IMR-90 (cell line): ENCODE results near the gene SRP9. TPM values are rescaled to one million over a fixed set of nuclear protein-coding genes. Genes with fewer than 3 reads are reported as not detected.
A peak's percentile ranks its signal among the peaks of the same experiment; 100 is the strongest.

ENCODE experiments used
- ATAC-seq: fragments of 200-7000 bp; cut with Tn5 transposase; 2 replicates; pipeline ENCODE4 v1.9.1; 2020; ENCODE audit warnings: low read depth, mild to moderate bottlenecking, moderate library complexity
- BruUV-seq: library from RNA; stranded (reverse); fragments of 400-500 nt; replicated peaks from 2 replicates; lab custom pipeline; 2021; lab: Mats Ljungman, UMichigan
- CTCF ChIA-PET: fragments of 300-600 bp; formaldehyde crosslinking; extraction: SDS; loops from one replicate; lab custom pipeline; 2021; ENCODE audit warnings: antibody characterized with exemption; lab: Yijun Ruan, JAX
- POLR2A ChIA-PET: fragments of 300-600 bp; sonication (Branson Sonifier 250); formaldehyde crosslinking; loops from one replicate; lab custom pipeline; 2022; ENCODE audit warnings: antibody characterized with exemption; ENCODE audit not compliant: unreplicated experiment; lab: Charles Lee
- DNase-seq: peaks from one replicate; pipeline ENCODE4 v3.0.0; 2013
- H2AFZ ChIP-seq: replicated peaks from 2 replicates; pipeline ENCODE3; 2013; ENCODE audit warnings: low read length, mild to moderate bottlenecking; ENCODE audit not compliant: poor library complexity
- H2AK5ac ChIP-seq: 2 replicates; pipeline ENCODE4 v1.6.1; 2013; ENCODE audit warnings: low read depth, low read length, inconsistent platforms
- H2AK9ac ChIP-seq: replicated peaks from 2 replicates; pipeline ENCODE3; 2013; ENCODE audit warnings: mild to moderate bottlenecking, low read depth, low read length, moderate library complexity; ENCODE audit not compliant: poor library complexity
- H2BK120ac ChIP-seq: 2 replicates; pipeline ENCODE4 v1.6.1; 2013; ENCODE audit warnings: low read depth, low read length, inconsistent platforms
- H2BK15ac ChIP-seq: 3 replicates; pipeline ENCODE4 v1.6.1; 2013; ENCODE audit warnings: low read depth, low read length, inconsistent platforms
- H2BK20ac ChIP-seq: 2 replicates; pipeline ENCODE4 v1.6.1; 2013; ENCODE audit warnings: low read depth, mild to moderate bottlenecking, inconsistent platforms, low read length, moderate library complexity
- H2BK5ac ChIP-seq: 2 replicates; pipeline ENCODE4 v1.6.1; 2013; ENCODE audit warnings: mild to moderate bottlenecking, low read depth, low read length, inconsistent platforms; ENCODE audit not compliant: poor library complexity, severe bottlenecking
- H3K14ac ChIP-seq: replicated peaks from 2 replicates; pipeline ENCODE4 v1.6.1; 2013; ENCODE audit warnings: low read depth, low read length, inconsistent platforms
- H3K18ac ChIP-seq: 2 replicates; pipeline ENCODE4 v1.6.1; 2013; ENCODE audit warnings: low read depth, low read length, control low read depth
- H3K23ac ChIP-seq: 2 replicates; pipeline ENCODE4 v1.6.1; 2013; ENCODE audit warnings: low read depth, low read length, inconsistent platforms
- H3K27ac ChIP-seq: 2 replicates; pipeline ENCODE4 v1.5.1; 2013; ENCODE audit warnings: mild to moderate bottlenecking, control low read depth, low read length; ENCODE audit not compliant: insufficient read depth
- H3K27me3 ChIP-seq: 2 replicates; pipeline ENCODE4 v1.6.1; 2013; ENCODE audit warnings: low read length; ENCODE audit not compliant: control insufficient read depth, insufficient read depth
- H3K36me3 ChIP-seq: 2 replicates; pipeline ENCODE4 v1.6.1; 2013; ENCODE audit warnings: low read length, mixed read lengths; ENCODE audit not compliant: control insufficient read depth, insufficient read depth
- H3K4ac ChIP-seq: 2 replicates; pipeline ENCODE4 v1.6.1; 2013; ENCODE audit warnings: low read depth, low read length, inconsistent platforms
- H3K4me1 ChIP-seq: 2 replicates; pipeline ENCODE4 v1.6.1; 2013; ENCODE audit warnings: low read length, mixed read lengths; ENCODE audit not compliant: control insufficient read depth, insufficient read depth
- H3K4me2 ChIP-seq: 2 replicates; pipeline ENCODE4 v1.6.1; 2013; ENCODE audit warnings: low read depth, mild to moderate bottlenecking, control low read depth, low read length, moderate library complexity
- H3K4me3 ChIP-seq: 2 replicates; pipeline ENCODE4 v1.5.1; 2013; ENCODE audit warnings: low read depth, mild to moderate bottlenecking, control low read depth, low read length, moderate library complexity; ENCODE audit not compliant: insufficient read depth
- H3K56ac ChIP-seq: 2 replicates; pipeline ENCODE4 v1.6.1; 2013; ENCODE audit warnings: low read length, inconsistent platforms; ENCODE audit not compliant: insufficient read depth; ENCODE audit errors: extremely low read depth
- H3K79me1 ChIP-seq, 2 experiments: 2 replicates each; pipeline ENCODE4 v1.6.1; 2013; ENCODE audit warnings: low read length in 2 of 2, inconsistent platforms in 1 of 2, low read depth in 1 of 2
- H3K9ac ChIP-seq: 2 replicates; pipeline ENCODE4 v1.6.1; 2013; ENCODE audit warnings: low read depth, low read length, control low read depth
- H3K9me1 ChIP-seq: 2 replicates; pipeline ENCODE4 v1.6.1; 2013; ENCODE audit warnings: low read length, inconsistent platforms; ENCODE audit not compliant: insufficient read depth
- H3K9me3 ChIP-seq: 2 replicates; pipeline ENCODE4 v1.6.1; 2013; ENCODE audit warnings: low read length; ENCODE audit not compliant: control insufficient read depth, insufficient read depth
- H4K20me1 ChIP-seq: 2 replicates; pipeline ENCODE4 v1.6.1; 2013; ENCODE audit warnings: low read length, inconsistent platforms; ENCODE audit not compliant: insufficient read depth
- H4K5ac ChIP-seq: 2 replicates; pipeline ENCODE4 v1.6.1; 2013; ENCODE audit warnings: mild to moderate bottlenecking, low read depth, low read length, control low read depth
- H4K8ac ChIP-seq, 2 experiments: 2 replicates each; pipeline ENCODE4 v1.6.1; 2013; ENCODE audit warnings: low read depth in 2 of 2, low read length in 2 of 2, control low read depth in 1 of 2, inconsistent platforms in 1 of 2
- H4K91ac ChIP-seq: 2 replicates; pipeline ENCODE4 v1.6.1; 2013; ENCODE audit warnings: low read depth, low read length, inconsistent platforms; ENCODE audit not compliant: insufficient read depth
- CEBPB ChIP-seq: IDR thresholded peaks from 2 replicates; pipeline ENCODE4 v1.6.1; 2012; ENCODE audit warnings: low read depth, low read length, improper control_type of control experiment
- MXI1 ChIP-seq: IDR thresholded peaks from 2 replicates; pipeline ENCODE4 v1.6.1; 2012; ENCODE audit warnings: low read depth, mild to moderate bottlenecking, low read length, moderate library complexity, borderline replicate concordance
- NFE2L2 ChIP-seq: fragments of 150-350 bp; IDR thresholded peaks from 2 replicates; pipeline ENCODE4 v1.6.1; 2016; ENCODE audit warnings: low read depth, mild to moderate bottlenecking, low read length
- RCOR1 ChIP-seq: IDR thresholded peaks from 2 replicates; pipeline ENCODE4 v1.6.1; 2012; ENCODE audit warnings: mild to moderate bottlenecking, low read length, improper control_type of control experiment; ENCODE audit not compliant: insufficient replicate concordance
- WGBS, 2 experiments: methylation state at CpG; one replicate each; pipeline versions ENCODE4 v1.1.5 to v1.1.7; 2013; ENCODE audit warnings: missing lambda C conversion rate in 2 of 2; ENCODE audit not compliant: insufficient read length in 1 of 2; ENCODE audit errors: extremely low coverage in 2 of 2; 5-methylcytosine and 5-hydroxymethylcytosine counted together
- dilution Hi-C: fragments of 300-500 bp; cut with HindIII; formaldehyde crosslinking; loops from one replicate; pipeline ENCODE4 v1.14.3; 2018; ENCODE audit warnings: low sequenced_read_pairs; ENCODE audit not compliant: unreplicated experiment
- in situ Hi-C: fragments of 300-500 bp; cut with MboI; formaldehyde crosslinking; loops from 3 replicates; pipeline ENCODE4 v1.14.3; 2019; ENCODE audit warnings: low sequenced_read_pairs, inconsistent platforms, mixed read lengths
- intact Hi-C: fragments of 100-400 bp; cut with micrococcal nuclease; formaldehyde crosslinking; loops from 2 replicates; pipeline ENCODE4 v1.10.0; 2022
- polyA plus RNA-seq, 3 experiments: library from polyadenylated mRNA; depleted of rRNA; stranded (reverse); fragments of >200 nt; gene quantifications; 2 replicates each; pipeline ENCODE4 v1.2.3, GENCODE V29; 2012; ENCODE audit warnings: low replicate concordance in 1 of 3
- total RNA-seq: library from RNA; depleted of rRNA; stranded (reverse); fragments of >200 nt; gene quantifications from 2 replicates; pipeline ENCODE4 v1.2.3, GENCODE V29; 2012
- TF ChIP-seq, protein P1 (sequence below): conservative IDR thresholded peaks from 2 replicates; pipeline ENCODE4 v1.5.1; 2012; ENCODE audit warnings: mild to moderate bottlenecking, low read depth, low read length, improper control_type of control experiment
- TF ChIP-seq, protein P2 (sequence below): fragments of 150-350 bp; IDR thresholded peaks from 2 replicates; pipeline ENCODE4 v1.6.1; 2016; ENCODE audit warnings: low read depth, mild to moderate bottlenecking, low read length, moderate library complexity, borderline replicate concordance

Gene SRP9
- total and polyA plus RNA-seq, 2 of the 4 experiments (the other 2 are of a cell fraction) = 230 to 295 TPM

DNA sequence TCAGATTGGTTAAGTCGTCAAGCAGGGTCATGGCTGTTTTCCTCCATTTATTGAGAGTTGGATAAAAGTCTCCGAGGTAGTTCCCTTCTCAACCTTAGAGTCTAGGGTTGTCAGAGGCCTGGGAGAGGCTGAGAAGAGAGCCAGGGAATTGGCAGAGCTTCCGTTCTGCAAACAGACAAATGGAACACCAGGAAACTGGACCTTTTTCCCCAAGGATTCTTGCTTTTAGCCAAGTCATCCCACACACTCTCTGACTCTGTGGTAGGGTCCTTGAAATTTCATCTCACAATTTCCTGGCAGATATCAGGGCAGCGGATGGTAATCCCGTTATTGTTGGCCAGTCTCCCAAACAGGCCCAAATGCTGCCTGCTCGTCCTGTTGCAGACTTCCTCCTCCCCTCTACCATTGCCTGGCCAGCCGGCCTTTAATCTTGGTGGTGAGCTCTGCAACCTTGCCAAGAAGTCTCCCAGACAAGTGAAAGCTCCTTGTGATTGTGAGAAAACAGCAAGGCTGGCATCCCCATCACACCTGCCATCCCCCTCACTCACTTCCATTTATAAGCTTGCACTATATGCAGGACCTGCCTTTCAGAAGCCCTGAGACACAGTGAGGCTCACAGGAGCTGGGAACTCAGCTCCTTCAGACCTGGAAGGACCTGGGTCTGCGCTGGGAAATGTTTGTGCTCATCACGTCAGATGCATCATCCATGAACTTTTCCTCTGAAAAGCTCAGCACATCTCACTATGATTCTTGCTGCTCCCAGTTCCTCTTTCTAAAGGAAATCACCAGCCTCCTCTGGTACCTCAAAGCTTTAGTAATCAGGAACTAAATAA is 13.7 kb upstream of the SRP9 start:
- Histone ChIP-seq H2BK120ac (peak overlapping the region; percentile 63), H2AFZ (peak overlapping the region; percentile 79), H4K5ac (peak overlapping the region; percentile 70), H3K56ac (no peak overlapping the region), H3K4ac (peak overlapping the region; percentile 75), H3K4me2 (peak overlapping the region; percentile 33; the same call in 1 of the 2 replicates), H3K23ac (peak overlapping the region; percentile 62), H3K18ac (peak overlapping the region; percentile 51), H4K8ac (peak overlapping the region; percentile 35 to 76), H3K36me3 (no peaks in the 10 kb centered on the region), H3K27me3 (no peaks in the 10 kb centered on the region), H4K20me1 (peaks cover 4% of the 10 kb centered on the region; the same call in 1 of the 2 replicates), H3K14ac (peak overlapping the region; percentile 57), H2AK5ac (peak overlapping the region; percentile 27; the same call in 1 of the 2 replicates), H3K27ac (peak overlapping the region; percentile 49; the same call in 1 of the 2 replicates), H2BK20ac (peak overlapping the region; percentile 39), H2BK5ac (peak overlapping the region; percentile 12), H3K4me1 (peaks cover 35% of the 10 kb centered on the region), H3K9me3 (no peaks in the 10 kb centered on the region), H3K9ac (peak overlapping the region; percentile 5; the same call in 1 of the 2 replicates), H2BK15ac (peak overlapping the region; percentile 66), H3K79me1 (no peaks in the 10 kb centered on the region), H2AK9ac (no peak overlapping the region), H3K9me1 (peaks cover 25% of the 10 kb centered on the region), H3K4me3 (no peak overlapping the region), H4K91ac (peak overlapping the region; percentile 66)
- peak; percentile 83 for TF ChIP-seq NFE2L2
- no peak for TF ChIP-seq CEBPB
- no peak for TF ChIP-seq RCOR1
- TF ChIP-seq, protein P1, sequence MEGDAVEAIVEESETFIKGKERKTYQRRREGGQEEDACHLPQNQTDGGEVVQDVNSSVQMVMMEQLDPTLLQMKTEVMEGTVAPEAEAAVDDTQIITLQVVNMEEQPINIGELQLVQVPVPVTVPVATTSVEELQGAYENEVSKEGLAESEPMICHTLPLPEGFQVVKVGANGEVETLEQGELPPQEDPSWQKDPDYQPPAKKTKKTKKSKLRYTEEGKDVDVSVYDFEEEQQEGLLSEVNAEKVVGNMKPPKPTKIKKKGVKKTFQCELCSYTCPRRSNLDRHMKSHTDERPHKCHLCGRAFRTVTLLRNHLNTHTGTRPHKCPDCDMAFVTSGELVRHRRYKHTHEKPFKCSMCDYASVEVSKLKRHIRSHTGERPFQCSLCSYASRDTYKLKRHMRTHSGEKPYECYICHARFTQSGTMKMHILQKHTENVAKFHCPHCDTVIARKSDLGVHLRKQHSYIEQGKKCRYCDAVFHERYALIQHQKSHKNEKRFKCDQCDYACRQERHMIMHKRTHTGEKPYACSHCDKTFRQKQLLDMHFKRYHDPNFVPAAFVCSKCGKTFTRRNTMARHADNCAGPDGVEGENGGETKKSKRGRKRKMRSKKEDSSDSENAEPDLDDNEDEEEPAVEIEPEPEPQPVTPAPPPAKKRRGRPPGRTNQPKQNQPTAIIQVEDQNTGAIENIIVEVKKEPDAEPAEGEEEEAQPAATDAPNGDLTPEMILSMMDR = no peak
- TF ChIP-seq, protein P2, sequence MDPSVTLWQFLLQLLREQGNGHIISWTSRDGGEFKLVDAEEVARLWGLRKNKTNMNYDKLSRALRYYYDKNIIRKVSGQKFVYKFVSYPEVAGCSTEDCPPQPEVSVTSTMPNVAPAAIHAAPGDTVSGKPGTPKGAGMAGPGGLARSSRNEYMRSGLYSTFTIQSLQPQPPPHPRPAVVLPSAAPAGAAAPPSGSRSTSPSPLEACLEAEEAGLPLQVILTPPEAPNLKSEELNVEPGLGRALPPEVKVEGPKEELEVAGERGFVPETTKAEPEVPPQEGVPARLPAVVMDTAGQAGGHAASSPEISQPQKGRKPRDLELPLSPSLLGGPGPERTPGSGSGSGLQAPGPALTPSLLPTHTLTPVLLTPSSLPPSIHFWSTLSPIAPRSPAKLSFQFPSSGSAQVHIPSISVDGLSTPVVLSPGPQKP = no peak
- no peak for TF ChIP-seq MXI1
- in situ Hi-C loops = no loop called here
- BruUV-seq = no TSS peak
- peak; percentile 7; the same call in 1 of the 2 replicates for ATAC-seq
- 50% methylated on average over 3 of the region's 9 CpGs; no CpG with 5 or more reads in 1 of the 2 experiments for WGBS, 2 experiments
- POLR2A ChIA-PET = interaction anchor here (0.9 kb wide), 1 partner anchor 17 kb away, joined by 24 read pairs; no protein-coding TSS in a partner anchor
- dilution Hi-C loops = no loop called here
- CTCF ChIA-PET = interaction anchor here (1.4 to 2.6 kb wide), 3 partner anchors 8 to 289 kb away, joined by 3 to 9 read pairs (median 5); no protein-coding TSS in a partner anchor
- peak; percentile 54 for DNase-seq
- intact Hi-C loops = no loop called here
